ENCODE data around the gene SEC23A.

Gene SEC23A

DNA sequence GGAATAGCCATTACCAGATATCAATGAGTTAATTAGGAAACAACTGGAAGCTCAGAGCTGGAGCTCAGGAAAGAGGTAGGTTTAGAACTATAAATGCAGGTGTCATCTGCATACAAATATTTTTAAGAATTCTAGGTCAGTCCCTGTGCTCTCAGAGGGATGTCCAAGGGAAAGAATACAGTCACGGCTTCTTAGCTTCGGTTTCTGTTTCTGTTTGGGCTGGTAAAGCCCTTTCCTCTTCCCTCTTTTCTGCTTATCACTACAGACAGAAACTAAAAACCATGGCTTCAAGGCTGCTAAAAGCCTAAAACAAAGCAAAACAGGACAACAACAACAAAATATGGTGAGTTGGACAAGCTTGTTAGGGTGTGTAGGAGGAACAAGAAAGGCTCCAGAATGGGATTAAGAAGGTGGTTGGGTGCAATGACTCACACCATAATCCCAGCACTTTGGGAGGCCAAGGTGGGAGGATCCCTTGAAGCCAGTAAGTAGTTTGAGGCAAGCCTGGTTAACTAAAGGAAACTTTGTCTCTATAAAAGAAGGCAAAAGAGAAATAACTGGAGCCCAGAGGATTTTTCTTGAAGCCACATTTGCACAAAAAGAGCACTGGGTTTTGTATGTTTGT, 113.0 kb downstream of the SEC23A start:
- no peak for DNase-seq (ENCODE audit: low read depth)

GRCh38 chr14:38987781-38988180, 115.3 kb downstream of the SEC23A start:
- no peak for DNase-seq (ENCODE audit: low read depth)

DNA sequence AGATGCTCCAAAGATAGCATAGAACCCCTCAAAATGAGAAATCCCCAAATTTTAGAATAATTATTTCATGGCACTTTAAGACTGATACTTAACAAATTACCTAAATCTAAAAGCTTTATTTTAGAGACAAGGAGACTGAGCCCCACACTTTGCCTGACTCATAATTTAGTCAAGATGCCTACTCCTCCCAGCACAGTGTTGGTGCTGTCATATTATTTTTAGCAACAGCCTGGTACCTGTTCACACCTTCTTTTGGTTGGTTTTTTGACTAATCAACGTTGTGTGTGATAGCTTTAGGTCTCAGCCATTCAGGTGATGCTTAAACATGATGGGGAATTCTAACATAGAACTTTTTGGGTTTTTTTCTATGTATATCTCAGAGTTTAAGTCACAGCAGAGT, 120.2 kb downstream of the SEC23A start:
- DNase-seq (ENCODE audit: low read depth), result no peak

DNA sequence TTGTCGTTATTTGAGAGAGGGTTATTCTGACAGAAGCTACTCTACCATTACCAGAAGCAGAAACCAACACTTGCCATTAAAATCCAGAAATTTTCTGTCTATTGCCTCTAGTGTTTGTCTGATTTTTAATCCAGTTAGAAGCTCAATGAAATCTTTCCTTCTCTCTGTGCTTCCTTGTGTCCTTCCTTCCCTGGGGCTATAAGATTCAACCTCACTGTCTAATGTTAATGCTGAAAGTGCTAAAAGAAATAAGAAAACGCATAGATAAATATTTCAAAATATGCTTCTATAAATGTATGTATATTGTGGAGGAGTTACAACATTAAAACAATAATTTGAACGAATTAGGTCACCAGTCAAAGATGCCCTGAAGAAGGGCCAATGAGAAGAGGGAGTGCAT, 120.8 kb downstream of the SEC23A start:
- no peak for DNase-seq (ENCODE audit: low read depth)

All from EH (cell line).